MM.1S (cell line): ENCODE results near the gene VMP1.

Experiments
- EZH2 ChIP-seq: fragments of 300-600 bp; sonication (generic); optimal IDR thresholded peaks from 2 replicates; pipeline ENCODE3; 2017; ENCODE audit warnings: low read depth, mild to moderate bottlenecking, antibody characterized with exemption, low read length, mixed read lengths
- TF ChIP-seq, protein P1 (sequence below): fragments of 300-600 bp; sonication (generic); IDR thresholded peaks from 2 replicates; pipeline ENCODE4 v1.5.1; 2016; ENCODE audit warnings: antibody characterized with exemption, low read length, mixed read lengths

DNA sequence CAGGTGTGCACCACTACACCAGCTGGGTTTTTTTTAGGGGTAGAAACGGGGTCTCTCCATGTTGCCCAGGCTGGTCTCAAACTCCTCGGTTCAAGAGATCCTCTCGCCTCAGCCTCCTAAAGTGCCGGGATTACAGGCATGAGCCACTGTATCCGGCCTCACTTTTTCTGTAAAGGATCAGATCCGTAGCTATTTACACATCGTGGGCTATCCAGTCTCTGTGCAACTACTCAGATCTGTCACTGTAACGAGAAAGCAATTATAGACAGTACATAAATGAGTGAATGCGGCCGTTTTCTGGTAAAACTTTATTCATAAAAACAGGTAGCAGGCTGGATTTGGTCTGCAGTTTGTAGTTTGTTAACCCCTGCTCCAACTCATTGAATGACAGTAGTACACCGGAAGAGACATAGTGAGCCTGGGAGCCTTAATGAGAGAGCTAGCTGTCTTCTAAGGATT, 44.5 kb downstream of the VMP1 start:
- TF ChIP-seq, protein P1, sequence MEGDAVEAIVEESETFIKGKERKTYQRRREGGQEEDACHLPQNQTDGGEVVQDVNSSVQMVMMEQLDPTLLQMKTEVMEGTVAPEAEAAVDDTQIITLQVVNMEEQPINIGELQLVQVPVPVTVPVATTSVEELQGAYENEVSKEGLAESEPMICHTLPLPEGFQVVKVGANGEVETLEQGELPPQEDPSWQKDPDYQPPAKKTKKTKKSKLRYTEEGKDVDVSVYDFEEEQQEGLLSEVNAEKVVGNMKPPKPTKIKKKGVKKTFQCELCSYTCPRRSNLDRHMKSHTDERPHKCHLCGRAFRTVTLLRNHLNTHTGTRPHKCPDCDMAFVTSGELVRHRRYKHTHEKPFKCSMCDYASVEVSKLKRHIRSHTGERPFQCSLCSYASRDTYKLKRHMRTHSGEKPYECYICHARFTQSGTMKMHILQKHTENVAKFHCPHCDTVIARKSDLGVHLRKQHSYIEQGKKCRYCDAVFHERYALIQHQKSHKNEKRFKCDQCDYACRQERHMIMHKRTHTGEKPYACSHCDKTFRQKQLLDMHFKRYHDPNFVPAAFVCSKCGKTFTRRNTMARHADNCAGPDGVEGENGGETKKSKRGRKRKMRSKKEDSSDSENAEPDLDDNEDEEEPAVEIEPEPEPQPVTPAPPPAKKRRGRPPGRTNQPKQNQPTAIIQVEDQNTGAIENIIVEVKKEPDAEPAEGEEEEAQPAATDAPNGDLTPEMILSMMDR = no peak
- no peak for TF ChIP-seq EZH2
